ENCODE data around the gene MAGEA8. TPM values are rescaled to one million over a fixed set of nuclear protein-coding genes. Genes with fewer than 3 reads are reported as not detected.

The MAGEA8 gene
- total RNA-seq, 3 donors from 2014 or later: not detected

- Histone ChIP-seq H3K4me3 (no peak overlapping the region), H3K36me3 (no peaks in the 10 kb centered on the region), H3K27me3 (peaks cover 0 to 23% of the 10 kb centered on the region in 2 donors), H3K27ac (no peak overlapping the region), H3K4me1 (no peaks in the 10 kb centered on the region), H3K9me3 (no peaks in the 10 kb centered on the region)
- TF ChIP-seq CTCF (IDR thresholded peaks at IDR 0.05) (no peak), POLR2A (IDR thresholded peaks at IDR 0.05) (no peak), POLR2AphosphoS5 (IDR thresholded peaks at IDR 0.05) (no peak)
- intact Hi-C loops (cut with DNase I; ENCODE audit: low total_unique reads): no loop called here
- no peak for DNase-seq (ENCODE audit: low spot score in 2 of 2)
Measured at GRCh38 chrX:149845385-149845784, 35.6 kb upstream of the MAGEA8 start.

GRCh38 chrX:149846789-149847188 lies 34.2 kb upstream of the MAGEA8 start:
- H3K27ac ChIP-seq: no peak overlapping the region
- H3K9me3 ChIP-seq: peaks cover 0 to 5% of the 10 kb centered on the region in 2 donors
- intact Hi-C loops (cut with DNase I; ENCODE audit: low total_unique reads): no loop called here
- no peak for DNase-seq (ENCODE audit: low spot score in 2 of 2)
- H3K4me1 ChIP-seq: no peaks in the 10 kb centered on the region
- peaks cover 0 to 15% of the 10 kb centered on the region in 2 donors for H3K27me3 ChIP-seq
- no peak overlapping the region for H3K4me3 ChIP-seq
- TF ChIP-seq POLR2AphosphoS5 (IDR thresholded peaks at IDR 0.05): no peak
- TF ChIP-seq POLR2A (IDR thresholded peaks at IDR 0.05): no peak
- TF ChIP-seq CTCF (IDR thresholded peaks at IDR 0.05): no peak
- H3K36me3 ChIP-seq: no peaks in the 10 kb centered on the region

- H3K4me3 ChIP-seq: no peak overlapping the region
- DNase-seq (ENCODE audit: low spot score in 2 of 2): no peak
- intact Hi-C loops (cut with DNase I; ENCODE audit: low total_unique reads): no loop called here
Measured at GRCh38 chrX:149848855-149849254, 32.1 kb upstream of the MAGEA8 start.

GRCh38 chrX:149849787-149850186 lies 31.2 kb upstream of the MAGEA8 start:
- Histone ChIP-seq H3K27ac (no peak overlapping the region), H3K9me3 (peaks cover 0 to 6% of the 10 kb centered on the region in 2 donors), H3K36me3 (no peaks in the 10 kb centered on the region), H3K4me1 (no peaks in the 10 kb centered on the region), H3K4me3 (no peak overlapping the region), H3K27me3 (peaks cover 0 to 8% of the 10 kb centered on the region in 2 donors)
- intact Hi-C loops (cut with DNase I; ENCODE audit: low total_unique reads): no loop called here
- no peak for DNase-seq (ENCODE audit: low spot score in 2 of 2)
- TF ChIP-seq POLR2AphosphoS5 (IDR thresholded peaks at IDR 0.05): no peak
- TF ChIP-seq POLR2A (IDR thresholded peaks at IDR 0.05): no peak
- TF ChIP-seq CTCF (IDR thresholded peaks at IDR 0.05): no peak

More at GRCh38 chrX:149848855-149849254, 32.1 kb upstream of the MAGEA8 start:
- peaks cover 0 to 6% of the 10 kb centered on the region in 2 donors for H3K9me3 ChIP-seq
- H3K27ac ChIP-seq: no peak overlapping the region
- TF ChIP-seq POLR2AphosphoS5 (IDR thresholded peaks at IDR 0.05) (no peak), CTCF (IDR thresholded peaks at IDR 0.05) (no peak), POLR2A (IDR thresholded peaks at IDR 0.05) (no peak)
- H3K4me1 ChIP-seq: no peaks in the 10 kb centered on the region
- H3K27me3 ChIP-seq: peaks cover 0 to 8% of the 10 kb centered on the region in 2 donors
- no peaks in the 10 kb centered on the region for H3K36me3 ChIP-seq

GRCh38 chrX:149851864-149852263 lies 29.1 kb upstream of the MAGEA8 start:
- TF ChIP-seq POLR2AphosphoS5 (IDR thresholded peaks at IDR 0.05) (no peak), POLR2A (IDR thresholded peaks at IDR 0.05) (no peak), CTCF (IDR thresholded peaks at IDR 0.05) (no peak)
- H3K4me1 ChIP-seq: no peaks in the 10 kb centered on the region
- DNase-seq (ENCODE audit: low spot score in 2 of 2): no peak
- intact Hi-C loops (cut with DNase I; ENCODE audit: low total_unique reads): no loop called here
- no peak overlapping the region for H3K4me3 ChIP-seq
- H3K27ac ChIP-seq: no peak overlapping the region
- peaks cover 0 to 8% of the 10 kb centered on the region in 2 donors for H3K27me3 ChIP-seq
- no peaks in the 10 kb centered on the region for H3K36me3 ChIP-seq
- peaks cover 0 to 6% of the 10 kb centered on the region in 2 donors for H3K9me3 ChIP-seq

Data from breast epithelium (tissue), 4 donors.